ENCODE data around the gene UNKL. TPM values are rescaled to one million over a fixed set of nuclear protein-coding genes. Genes with fewer than 3 reads are reported as not detected.

UNKL gene
- total RNA-seq, 1 donor from 2014 or later = 45.5 TPM

GRCh38 chr16:1345651-1346421 lies 68.7 kb downstream of the UNKL start:
- ATAC-seq = no peak
- no peak for DNase-seq (ENCODE audit: low spot score)
- intact Hi-C loops (cut with DNase I) = no loop called here

- ATAC-seq = no peak
- DNase-seq (ENCODE audit: low spot score) = no peak
- intact Hi-C loops (cut with DNase I) = no loop called here
Observed at GRCh38 chr16:1345087-1345486, 69.4 kb downstream of the UNKL start.

- no peak for DNase-seq (ENCODE audit: low spot score)
- intact Hi-C loops (cut with DNase I) = no loop called here
Observed at GRCh38 chr16:1344499-1344898, 70.0 kb downstream of the UNKL start.

GRCh38 chr16:1343428-1344242 lies 70.9 kb downstream of the UNKL start:
- ATAC-seq = no peak
- intact Hi-C loops (cut with DNase I) = no loop called here
- DNase-seq (ENCODE audit: low spot score) = no peak

More at GRCh38 chr16:1344499-1344898, 70.0 kb downstream of the UNKL start:
- ATAC-seq = no peak

- peak; percentile 92 for DNase-seq (ENCODE audit: low spot score)
- ATAC-seq = peak; percentile 89
- intact Hi-C loops (cut with DNase I) = no loop called here
Observed at GRCh38 chr16:1342526-1343427, 71.7 kb downstream of the UNKL start.

GRCh38 chr16:1341495-1342420 lies 72.7 kb downstream of the UNKL start:
- ATAC-seq (no peak), DNase-seq (ENCODE audit: low spot score) (no peak)
- intact Hi-C loops (cut with DNase I) = no loop called here

GRCh38 chr16:1340730-1341494 lies 73.6 kb downstream of the UNKL start:
- ATAC-seq (no peak), DNase-seq (ENCODE audit: low spot score) (no peak)
- intact Hi-C loops (cut with DNase I) = no loop called here

GRCh38 chr16:1338855-1339675 lies 75.4 kb downstream of the UNKL start:
- no peak for DNase-seq (ENCODE audit: low spot score)
- ATAC-seq = no peak
- intact Hi-C loops (cut with DNase I) = no loop called here

- ATAC-seq = no peak
- intact Hi-C loops (cut with DNase I) = no loop called here
Observed at GRCh38 chr16:1338119-1338730, 76.3 kb downstream of the UNKL start.

GRCh38 chr16:1337486-1337885 lies 77.0 kb downstream of the UNKL start:
- intact Hi-C loops (cut with DNase I) = no loop called here
- ATAC-seq = no peak
- DNase-seq (ENCODE audit: low spot score) = no peak

More at GRCh38 chr16:1338119-1338730, 76.3 kb downstream of the UNKL start:
- no peak for DNase-seq (ENCODE audit: low spot score)

GRCh38 chr16:1336619-1337018 lies 77.9 kb downstream of the UNKL start:
- intact Hi-C loops (cut with DNase I) = no loop called here
- ATAC-seq (no peak), DNase-seq (ENCODE audit: low spot score) (no peak)

- ATAC-seq (no peak), DNase-seq (ENCODE audit: low spot score) (no peak)
- intact Hi-C loops (cut with DNase I) = no loop called here
Observed at GRCh38 chr16:1335996-1336395, 78.5 kb downstream of the UNKL start.

- DNase-seq (ENCODE audit: low spot score) (no peak), ATAC-seq (no peak)
- intact Hi-C loops (cut with DNase I) = no loop called here
Observed at GRCh38 chr16:1335211-1335971, 79.1 kb downstream of the UNKL start.

- intact Hi-C loops (cut with DNase I) = no loop called here
- no peak for ATAC-seq
- DNase-seq (ENCODE audit: low spot score) = no peak
Observed at GRCh38 chr16:1334739-1335138, 79.8 kb downstream of the UNKL start.

- intact Hi-C loops (cut with DNase I) = no loop called here
- DNase-seq (ENCODE audit: low spot score) (no peak), ATAC-seq (no peak)
Observed at GRCh38 chr16:1333854-1334700, 80.4 kb downstream of the UNKL start.
